NCI-H524 (cell line): Measurements from ENCODE around the gene EID3.
"Not testable (repeated sequence)": the region's sequence is repeated elsewhere in the genome, so short reads cannot be mapped to it uniquely, and the experiment has no call there.

ENCODE experiments used
- DNase-seq, 2 experiments: peaks; one replicate each; lab custom pipeline; 2025; lab: John Stamatoyannopoulos, UW

Gene EID3

GRCh38 chr12:104303538-104304151 is at the start of gene EID3:
TSS of gene EID3 (plus strand) at chr12:104303739. CDS start at chr12:104303935, 196 bp downstream.
- DNase-seq: no peak

GRCh38 chr12:104257913-104258472 is 45.5 kb upstream of the EID3 start:
- DNase-seq: no peak

- no peak for DNase-seq
Observed at GRCh38 chr12:104258476-104259067, 45.0 kb upstream of the EID3 start.

- no peak for DNase-seq
Observed at GRCh38 chr12:104263026-104263425, 40.5 kb upstream of the EID3 start.

GRCh38 chr12:104263580-104264358 is 39.8 kb upstream of the EID3 start:
- peak; percentile 50 to 80 for DNase-seq

- DNase-seq: not testable (repeated sequence)
Observed at GRCh38 chr12:104265436-104265835, 38.1 kb upstream of the EID3 start.

- DNase-seq: no peak
Observed at GRCh38 chr12:104272938-104273337, 30.6 kb upstream of the EID3 start.

GRCh38 chr12:104273503-104273902 is 30.0 kb upstream of the EID3 start:
- DNase-seq: no peak

- no peak for DNase-seq
Observed at GRCh38 chr12:104274811-104275210, 28.7 kb upstream of the EID3 start.

GRCh38 chr12:104275689-104276088 is 27.9 kb upstream of the EID3 start:
- no peak for DNase-seq

GRCh38 chr12:104276273-104277131 is 27.0 kb upstream of the EID3 start:
- DNase-seq: peak; percentile 91 to 95

- DNase-seq: no peak
Observed at GRCh38 chr12:104279164-104279563, 24.4 kb upstream of the EID3 start.

GRCh38 chr12:104280111-104280510 is 23.4 kb upstream of the EID3 start:
- DNase-seq: no peak

- no peak for DNase-seq
Observed at GRCh38 chr12:104280717-104281458, 22.7 kb upstream of the EID3 start.

GRCh38 chr12:104281636-104282035 is 21.9 kb upstream of the EID3 start:
- DNase-seq: no peak

GRCh38 chr12:104282109-104282508 is 21.4 kb upstream of the EID3 start:
- DNase-seq: no peak

GRCh38 chr12:104285740-104286515 is 17.6 kb upstream of the EID3 start:
- no peak for DNase-seq

- peak; percentile 89 to 96 for DNase-seq
Observed at GRCh38 chr12:104286516-104287482, 16.7 kb upstream of the EID3 start.

GRCh38 chr12:104288635-104289274 is 14.8 kb upstream of the EID3 start:
- DNase-seq: peak; percentile 75 to 90
